Measurements from ENCODE around the gene AMT. TPM values are rescaled to one million over a fixed set of nuclear protein-coding genes. Genes with fewer than 3 reads are reported as not detected.

Gene AMT
- total RNA-seq, 2 donors from 2014 or later: 1.9 to 2.5 TPM

DNA sequence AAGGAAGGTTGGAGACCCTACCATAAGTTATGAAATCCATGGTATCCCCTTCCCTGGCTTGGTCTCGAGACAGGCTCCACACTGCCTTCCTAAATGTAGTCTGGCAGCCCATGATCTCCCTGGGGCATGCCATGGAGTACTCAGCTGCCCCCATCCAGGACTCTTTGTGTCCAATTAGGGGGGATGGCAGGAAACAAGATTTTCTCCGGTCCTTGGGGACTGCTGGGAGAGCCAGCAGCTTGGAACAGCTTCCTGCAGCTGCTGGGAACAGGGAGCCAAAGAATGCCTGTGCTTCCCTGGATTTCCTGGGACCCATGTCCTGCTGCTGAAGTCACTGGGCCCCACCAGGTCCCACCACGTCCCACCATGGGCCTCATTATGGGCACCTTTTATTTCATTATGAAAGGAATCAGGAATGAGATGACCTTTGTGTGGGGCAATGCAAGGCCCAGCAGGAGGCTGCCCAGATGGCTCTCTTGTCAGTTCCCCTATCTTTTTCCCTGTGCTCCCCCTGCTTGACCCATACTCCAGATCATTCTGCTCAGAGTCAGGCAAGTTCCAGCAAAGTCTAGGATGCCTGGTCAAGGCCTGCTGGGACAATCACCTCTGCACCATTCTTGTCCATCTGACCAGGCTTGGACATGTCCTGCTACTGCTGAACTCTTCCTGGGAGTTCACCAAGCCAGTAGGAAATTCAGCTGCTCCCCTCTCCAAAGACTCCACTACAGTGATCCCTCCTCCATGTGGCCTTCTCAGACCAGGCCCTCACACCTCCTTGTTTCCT, 32.8 kb upstream of the AMT start:
- no peaks in the 10 kb centered on the region for H3K4me1 Mint-ChIP-seq

DNA sequence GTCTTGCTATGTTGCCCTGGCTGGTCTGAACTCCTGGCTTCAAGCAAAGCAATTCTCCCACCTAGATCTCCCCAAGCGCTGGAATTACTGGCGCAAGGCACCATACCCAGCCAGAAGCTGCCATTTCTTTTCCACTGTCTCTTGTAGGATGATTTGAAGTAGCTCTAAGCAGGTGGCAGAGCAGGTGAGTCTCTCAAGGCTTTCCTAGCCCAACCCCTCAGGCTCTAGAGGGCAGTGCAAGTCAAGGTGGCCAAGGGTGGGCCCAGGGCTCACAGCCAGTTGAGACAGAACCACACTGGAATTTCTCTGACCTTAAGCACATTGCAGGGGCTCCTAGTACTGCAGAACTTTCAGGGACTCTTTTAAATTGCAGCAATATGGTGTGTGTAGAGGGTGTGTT, 32.2 kb upstream of the AMT start:
- no peak overlapping the region for H3K4me3 Mint-ChIP-seq
- H3K27me3 Mint-ChIP-seq: no peaks in the 10 kb centered on the region
- H3K36me3 Mint-ChIP-seq (ENCODE audit: low read depth): no peaks in the 10 kb centered on the region
- ATAC-seq (replicated peaks): peak; percentile 31
- no peaks in the 10 kb centered on the region for H3K9me3 Mint-ChIP-seq
- H3K4me1 Mint-ChIP-seq: no peaks in the 10 kb centered on the region
- no peak overlapping the region for H3K27ac Mint-ChIP-seq

More for the DNA sequence above, 32.8 kb upstream of the AMT start:
- Mint-ChIP-seq H3K27ac (peak overlapping the region; percentile 9), H3K9me3 (no peaks in the 10 kb centered on the region), H3K27me3 (no peaks in the 10 kb centered on the region), H3K4me3 (no peak overlapping the region), H3K36me3 (ENCODE audit: low read depth) (no peaks in the 10 kb centered on the region)
- ATAC-seq (replicated peaks): no peak

DNA sequence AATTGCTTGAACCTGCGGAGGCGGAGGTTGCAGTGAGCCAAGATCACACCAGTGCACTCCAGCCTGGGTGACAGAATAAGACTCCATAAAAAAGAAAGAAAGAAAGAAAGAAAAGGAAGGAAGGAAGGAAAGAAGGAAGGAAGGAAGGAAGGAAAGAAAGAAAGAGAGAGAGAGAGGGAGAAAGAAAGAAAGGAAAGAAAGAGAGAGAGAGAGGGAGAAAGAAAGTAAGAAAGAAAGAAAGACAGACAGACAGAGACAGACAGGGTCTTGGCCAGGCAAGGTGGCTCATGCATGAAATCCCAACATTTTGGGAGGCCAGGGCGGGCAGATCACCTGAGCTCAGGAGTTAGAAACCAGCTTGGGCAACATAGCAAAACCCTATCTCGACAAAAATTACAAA, 31.3 kb upstream of the AMT start:
- Mint-ChIP-seq H3K27ac (peak overlapping the region; percentile 11), H3K4me1 (peaks cover 6% of the 10 kb centered on the region), H3K27me3 (no peaks in the 10 kb centered on the region), H3K4me3 (no peak overlapping the region), H3K36me3 (ENCODE audit: low read depth) (no peaks in the 10 kb centered on the region), H3K9me3 (no peaks in the 10 kb centered on the region)
- ATAC-seq (replicated peaks): no peak

DNA sequence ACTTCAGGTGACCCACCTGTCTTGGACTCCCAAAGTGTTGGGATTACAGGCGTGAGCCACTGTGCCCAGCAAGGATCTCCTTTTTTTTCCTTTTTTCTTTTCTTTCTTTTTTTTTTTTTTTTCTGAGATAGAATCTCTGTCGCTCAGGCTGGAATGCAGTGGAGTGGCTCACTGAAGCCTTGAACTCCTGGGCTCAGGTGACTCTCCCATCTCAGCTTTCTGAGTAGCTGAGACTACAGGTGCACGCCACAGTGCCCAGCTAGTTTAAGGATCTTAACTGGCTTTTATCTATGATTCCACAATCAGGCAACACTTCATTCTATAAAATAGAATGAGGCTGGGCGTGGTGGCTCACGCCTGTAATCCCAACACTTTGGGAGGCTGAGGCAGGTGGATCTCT, 23.1 kb upstream of the AMT start:
- peaks cover 6% of the 10 kb centered on the region for H3K4me1 Mint-ChIP-seq
- no peaks in the 10 kb centered on the region for H3K36me3 Mint-ChIP-seq (ENCODE audit: low read depth)
- no peak overlapping the region for H3K4me3 Mint-ChIP-seq
- no peaks in the 10 kb centered on the region for H3K27me3 Mint-ChIP-seq
- H3K27ac Mint-ChIP-seq: no peak overlapping the region
- no peak for ATAC-seq (replicated peaks)
- H3K9me3 Mint-ChIP-seq: no peaks in the 10 kb centered on the region

DNA sequence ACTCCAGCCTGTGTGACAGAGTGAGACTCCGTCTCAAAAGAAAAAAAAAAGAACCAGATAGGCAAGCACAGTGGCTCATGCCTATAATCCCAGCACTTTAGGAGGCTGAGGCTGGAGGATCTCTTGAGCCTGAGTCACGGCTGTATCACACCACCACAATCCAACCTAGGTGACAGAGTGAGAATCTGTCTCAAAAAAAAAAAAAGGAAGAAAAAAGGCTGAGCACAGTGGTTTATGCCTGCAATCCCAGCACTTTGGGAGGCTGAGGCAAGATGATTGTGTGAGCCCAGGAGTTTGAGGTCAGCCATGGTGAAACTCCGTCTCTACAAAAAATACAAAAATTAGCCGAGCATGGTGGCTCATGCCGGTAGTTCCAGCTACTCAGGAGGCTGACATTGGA, 12.5 kb upstream of the AMT start:
- ATAC-seq (replicated peaks): no peak
- H3K36me3 Mint-ChIP-seq (ENCODE audit: low read depth): no peaks in the 10 kb centered on the region
- H3K9me3 Mint-ChIP-seq: no peaks in the 10 kb centered on the region
- no peak overlapping the region for H3K27ac Mint-ChIP-seq
- no peaks in the 10 kb centered on the region for H3K27me3 Mint-ChIP-seq
- H3K4me3 Mint-ChIP-seq: no peak overlapping the region
- no peaks in the 10 kb centered on the region for H3K4me1 Mint-ChIP-seq

DNA sequence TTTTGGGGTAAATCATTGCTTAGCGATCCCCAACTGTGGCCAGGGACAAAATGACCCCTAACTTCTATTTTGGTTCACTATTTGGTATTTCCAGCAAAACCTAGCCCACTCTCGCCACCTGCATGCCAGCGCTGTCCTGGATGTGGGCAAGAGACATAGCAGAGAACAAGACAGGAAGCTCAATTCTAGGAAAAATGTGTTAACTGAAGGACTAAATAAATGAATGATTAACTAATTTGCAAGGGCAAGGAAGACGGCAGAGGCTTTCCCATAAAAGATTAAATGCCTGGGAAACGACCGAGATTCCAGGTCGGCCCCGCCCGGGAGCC, 6.4 kb upstream of the AMT start:
- ATAC-seq (replicated peaks): peak; percentile 6

DNA sequence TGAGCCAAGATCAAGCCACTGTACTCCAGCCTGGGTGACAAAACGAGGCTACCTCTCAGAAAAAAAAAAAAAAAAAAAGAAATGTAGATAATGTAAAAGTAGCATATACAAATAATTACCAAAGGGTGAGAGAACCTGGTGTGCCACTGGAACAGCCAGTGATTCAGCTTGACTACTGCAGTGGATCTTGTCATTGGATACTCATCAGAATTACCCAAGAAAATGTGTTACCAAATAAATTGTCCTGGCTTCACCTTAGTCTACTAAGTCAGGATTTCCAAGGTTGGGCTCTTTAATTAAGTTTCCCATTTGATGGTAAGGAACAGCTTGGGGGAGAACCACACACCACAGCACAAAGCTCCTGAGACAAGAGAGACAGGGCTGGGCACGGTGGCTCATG, 5.3 kb upstream of the AMT start:
- Mint-ChIP-seq H3K4me1 (no peaks in the 10 kb centered on the region), H3K9me3 (no peaks in the 10 kb centered on the region), H3K36me3 (ENCODE audit: low read depth) (no peaks in the 10 kb centered on the region), H3K27me3 (no peaks in the 10 kb centered on the region), H3K27ac (peak overlapping the region; percentile 96), H3K4me3 (peak overlapping the region; percentile 90)
- ATAC-seq (replicated peaks): no peak

More for the DNA sequence above, 6.4 kb upstream of the AMT start:
- Mint-ChIP-seq H3K27ac (peak overlapping the region; percentile 96), H3K9me3 (no peaks in the 10 kb centered on the region), H3K4me3 (peak overlapping the region; percentile 90), H3K36me3 (ENCODE audit: low read depth) (no peaks in the 10 kb centered on the region), H3K4me1 (no peaks in the 10 kb centered on the region), H3K27me3 (no peaks in the 10 kb centered on the region)

DNA sequence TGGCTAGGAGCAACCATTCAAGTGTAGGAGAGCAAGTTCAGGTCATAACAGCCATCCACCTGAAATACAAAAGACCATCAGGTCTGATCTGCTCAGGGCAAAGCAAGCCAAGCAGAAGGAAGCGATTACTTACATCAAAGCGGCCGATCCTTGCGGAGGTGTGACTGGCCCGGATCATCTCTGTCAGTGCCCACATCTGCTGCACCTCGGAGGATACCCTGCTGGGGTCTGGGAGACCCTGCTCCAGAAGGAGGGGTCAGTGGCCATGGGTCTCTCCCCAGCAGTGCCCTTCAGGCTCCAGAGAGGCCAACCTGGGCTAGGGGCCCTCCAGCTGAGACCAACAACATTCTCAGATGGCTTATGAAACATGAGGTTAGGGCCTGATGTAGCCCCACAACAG, 2.5 kb upstream of the AMT start:
- peaks cover 5% of the 10 kb centered on the region for H3K4me1 Mint-ChIP-seq
- no peaks in the 10 kb centered on the region for H3K9me3 Mint-ChIP-seq
- H3K36me3 Mint-ChIP-seq (ENCODE audit: low read depth): no peaks in the 10 kb centered on the region
- no peaks in the 10 kb centered on the region for H3K27me3 Mint-ChIP-seq
- H3K27ac Mint-ChIP-seq: peak overlapping the region; percentile 51
- ATAC-seq (replicated peaks): no peak
- H3K4me3 Mint-ChIP-seq: no peak overlapping the region

DNA sequence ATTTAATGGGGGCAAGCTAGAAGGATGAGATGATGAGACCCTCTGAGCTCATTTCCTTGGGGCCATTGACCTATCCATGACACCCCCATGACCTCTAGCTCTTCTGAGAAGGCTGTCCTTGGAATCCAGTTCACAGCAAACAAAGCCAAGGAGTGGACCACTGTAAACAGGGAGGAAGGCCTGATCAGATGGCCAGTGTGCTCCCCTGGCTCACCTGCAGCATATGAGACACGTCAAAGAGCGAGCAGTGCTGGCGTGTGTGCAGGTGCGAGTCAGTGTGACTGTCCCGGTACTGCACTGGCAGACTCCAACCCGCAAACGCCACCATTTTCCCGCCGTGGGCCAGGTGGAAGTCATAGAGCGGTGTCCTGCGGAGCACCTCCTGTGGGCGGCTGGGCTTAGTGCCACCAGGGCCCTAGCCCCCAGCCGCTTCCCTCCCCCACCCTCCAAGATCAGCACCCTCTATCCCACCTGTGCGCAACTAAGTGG, 339 bp downstream of the AMT start:
- Mint-ChIP-seq H3K36me3 (ENCODE audit: low read depth) (peaks cover 14% of the 10 kb centered on the region), H3K9me3 (no peaks in the 10 kb centered on the region), H3K27ac (no peak overlapping the region), H3K27me3 (no peaks in the 10 kb centered on the region), H3K4me3 (no peak overlapping the region), H3K4me1 (peaks cover 14% of the 10 kb centered on the region)
- no peak for ATAC-seq (replicated peaks)

DNA sequence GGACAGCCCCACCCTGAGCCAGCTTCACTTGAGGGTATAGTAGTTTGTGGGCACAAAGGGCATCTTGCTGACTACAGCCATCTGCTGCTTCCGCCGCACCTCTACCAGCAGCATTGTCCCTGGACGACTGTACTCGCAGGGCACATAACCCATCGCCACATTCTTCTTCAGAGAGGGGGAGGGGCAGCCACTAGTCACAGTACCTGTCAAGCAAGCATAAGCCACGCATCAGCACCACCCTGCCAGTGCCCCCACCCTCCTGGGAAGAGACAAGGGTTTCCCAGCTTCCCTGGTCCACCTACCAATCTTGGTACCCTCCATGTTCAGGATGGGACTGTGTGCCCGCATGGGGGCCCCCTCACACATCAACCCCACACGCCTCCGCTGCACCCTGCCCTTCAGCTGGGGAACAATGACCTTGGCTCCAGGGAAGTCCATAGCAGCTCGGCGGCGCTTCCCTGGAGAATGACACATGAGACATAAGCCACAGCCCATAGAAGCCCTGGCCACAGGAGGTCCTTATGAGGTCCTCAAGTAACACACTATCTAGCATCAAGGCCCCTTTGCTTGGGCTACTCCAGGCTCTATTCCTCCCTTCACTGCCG, 4.7 kb downstream of the AMT start:
- Mint-ChIP-seq H3K4me3 (no peak overlapping the region), H3K27me3 (no peaks in the 10 kb centered on the region), H3K27ac (peak overlapping the region; percentile 91), H3K4me1 (peaks cover 33% of the 10 kb centered on the region), H3K36me3 (ENCODE audit: low read depth) (peaks cover 51% of the 10 kb centered on the region), H3K9me3 (no peaks in the 10 kb centered on the region)
- no peak for ATAC-seq (replicated peaks)

DNA sequence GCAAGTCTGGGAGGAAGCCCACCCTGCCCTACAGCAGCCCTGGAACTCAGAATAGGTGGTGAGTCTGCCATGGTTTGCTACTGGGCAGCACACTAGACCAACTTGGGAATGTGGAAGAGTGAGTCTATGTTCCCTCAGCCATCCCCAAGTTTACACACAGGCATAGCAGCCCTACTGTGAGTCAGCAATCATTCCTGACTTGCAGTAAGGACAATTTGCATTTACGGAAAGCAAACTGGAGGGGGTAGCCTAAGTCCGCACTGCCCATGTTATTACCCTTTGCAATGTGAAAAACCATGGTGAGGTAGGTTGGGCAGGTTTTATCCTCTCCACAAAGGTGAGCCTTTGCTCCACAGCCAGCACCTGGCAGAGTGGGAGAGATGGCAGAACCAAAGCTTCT, 5.4 kb downstream of the AMT start:
- peak overlapping the region; percentile 69 for H3K4me3 Mint-ChIP-seq
- peak overlapping the region; percentile 91 for H3K27ac Mint-ChIP-seq
- no peak for ATAC-seq (replicated peaks)
- H3K27me3 Mint-ChIP-seq: no peaks in the 10 kb centered on the region
- no peaks in the 10 kb centered on the region for H3K9me3 Mint-ChIP-seq
- H3K36me3 Mint-ChIP-seq (ENCODE audit: low read depth): peaks cover 58% of the 10 kb centered on the region
- H3K4me1 Mint-ChIP-seq: peaks cover 33% of the 10 kb centered on the region

DNA sequence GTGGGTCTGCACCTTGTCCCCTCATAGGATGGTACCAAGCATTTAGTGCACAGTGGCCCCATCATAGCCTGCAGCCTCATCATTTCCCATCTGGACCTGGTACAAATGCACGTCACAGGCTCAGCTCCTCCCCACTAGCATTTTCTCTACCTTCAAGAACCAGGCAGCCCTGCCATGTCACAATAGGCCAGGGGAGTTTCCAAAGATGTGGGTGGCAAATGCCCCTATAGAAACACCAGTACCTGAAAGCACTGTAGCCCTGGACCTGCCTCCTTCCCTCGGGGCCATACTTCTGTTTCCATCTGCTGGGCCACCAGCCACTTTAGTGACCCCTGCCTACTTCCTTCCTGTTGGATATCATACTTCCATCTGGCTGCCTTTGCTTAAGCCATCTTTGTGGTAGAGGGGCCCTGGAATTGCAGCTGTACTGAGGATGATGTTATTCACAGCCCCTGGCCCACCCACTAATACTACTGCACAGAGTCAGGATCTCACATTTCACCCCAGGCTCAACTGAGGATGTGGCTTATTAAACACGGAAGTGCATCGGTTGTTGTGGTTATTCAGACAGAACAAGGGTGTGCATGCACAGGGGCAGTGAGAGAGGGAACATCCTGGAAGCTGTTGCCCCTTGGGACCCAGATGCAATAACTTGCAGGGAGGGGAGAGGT, 6.2 kb downstream of the AMT start:
- no peaks in the 10 kb centered on the region for H3K27me3 Mint-ChIP-seq
- peaks cover 33% of the 10 kb centered on the region for H3K4me1 Mint-ChIP-seq
- H3K27ac Mint-ChIP-seq: peak overlapping the region; percentile 91
- peaks cover 60% of the 10 kb centered on the region for H3K36me3 Mint-ChIP-seq (ENCODE audit: low read depth)
- peak; percentile 33 for ATAC-seq (replicated peaks)
- H3K9me3 Mint-ChIP-seq: no peaks in the 10 kb centered on the region
- H3K4me3 Mint-ChIP-seq: peak overlapping the region; percentile 69

DNA sequence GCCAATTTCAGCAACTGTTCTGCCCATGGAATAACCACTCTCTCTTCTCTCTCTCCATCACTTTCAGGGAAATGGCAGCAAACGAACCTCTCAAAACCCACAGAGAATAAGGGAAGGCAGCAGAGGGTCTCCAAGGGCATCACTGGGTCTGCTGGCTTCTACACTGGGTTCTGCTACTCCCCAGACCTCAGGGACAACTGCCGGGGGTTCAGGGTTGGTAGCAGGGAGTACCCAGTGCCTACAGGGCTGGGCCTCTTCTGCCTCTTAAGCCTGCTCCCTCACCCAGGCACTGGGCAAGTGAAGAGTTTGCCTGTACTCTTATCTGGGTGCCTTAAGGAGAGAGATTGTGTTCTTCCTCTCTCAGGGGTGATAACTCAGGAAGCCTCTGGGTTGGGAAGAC, 7.5 kb downstream of the AMT start:
- peak overlapping the region; percentile 69 for H3K4me3 Mint-ChIP-seq
- H3K27ac Mint-ChIP-seq: peak overlapping the region; percentile 91
- H3K27me3 Mint-ChIP-seq: no peaks in the 10 kb centered on the region
- H3K36me3 Mint-ChIP-seq (ENCODE audit: low read depth): peaks cover 74% of the 10 kb centered on the region
- no peak for ATAC-seq (replicated peaks)
- H3K4me1 Mint-ChIP-seq: peaks cover 36% of the 10 kb centered on the region
- no peaks in the 10 kb centered on the region for H3K9me3 Mint-ChIP-seq

DNA sequence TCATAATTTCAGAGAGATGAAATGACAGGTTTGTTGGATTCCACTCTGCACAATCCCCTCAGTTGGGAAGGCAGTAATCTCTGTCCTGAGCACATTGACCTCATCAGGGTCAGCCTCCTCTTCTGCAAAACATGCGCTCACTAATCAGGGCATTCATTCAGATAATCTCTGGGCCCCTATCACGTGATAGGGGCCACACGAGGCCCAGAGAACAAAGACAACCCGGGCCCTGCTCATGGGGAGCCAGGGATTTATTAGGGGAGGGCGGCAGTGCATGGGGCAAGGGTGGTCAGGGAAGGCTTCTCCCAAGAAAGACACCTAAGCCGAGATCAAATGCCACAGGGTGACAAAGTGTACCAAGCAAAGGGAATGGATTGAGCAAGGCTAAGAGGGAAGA, 8.9 kb downstream of the AMT start:
- Mint-ChIP-seq H3K27ac (peak overlapping the region; percentile 94), H3K27me3 (no peaks in the 10 kb centered on the region)
- ATAC-seq (replicated peaks): no peak

More for the DNA sequence above, 8.9 kb downstream of the AMT start:
- H3K36me3 Mint-ChIP-seq (ENCODE audit: low read depth): peaks cover 78% of the 10 kb centered on the region
- peaks cover 37% of the 10 kb centered on the region for H3K4me1 Mint-ChIP-seq
- peak overlapping the region; percentile 89 for H3K4me3 Mint-ChIP-seq
- H3K9me3 Mint-ChIP-seq: no peaks in the 10 kb centered on the region

All from activated T-helper 17 cell treated with anti-CD3 and anti-CD28 coated beads, Interleukin-2, amount 50 U/mL, for 72 hours (primary cell).